ENCODE data around the gene MSN.

MSN gene

DNA sequence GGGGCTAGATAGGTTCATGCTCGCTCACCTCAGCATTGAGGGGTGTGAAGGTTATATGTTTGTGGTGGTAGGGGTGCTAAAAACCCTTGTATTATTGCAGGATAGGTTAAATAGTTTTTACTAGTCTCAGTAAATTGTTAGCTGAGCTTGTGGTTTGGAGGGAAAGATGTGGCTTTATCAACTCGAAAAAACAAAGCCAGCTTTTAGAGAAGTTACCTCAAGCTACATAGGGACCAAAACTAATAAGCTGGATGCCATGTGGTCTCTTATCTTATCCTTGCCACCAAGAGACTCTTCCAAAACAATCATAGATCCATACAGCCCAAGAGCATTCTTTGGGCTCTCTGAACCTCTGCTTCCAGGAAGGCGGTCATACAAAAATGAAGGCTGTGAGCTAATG, 29.2 kb downstream of the MSN start:
- no peaks in the 10 kb centered on the region for H3K9me3 ChIP-seq (ENCODE audit: control insufficient read depth, insufficient read depth, low read length)
- H3K9ac ChIP-seq (ENCODE audit: low read depth, low read length), result no peak overlapping the region
- H3K4me3 ChIP-seq (ENCODE audit: low read depth, low read length), result no peak overlapping the region
- H3K4me1 ChIP-seq (ENCODE audit: control insufficient read depth, insufficient read depth, low read length), result peaks cover 4% of the 10 kb centered on the region
- H3K27me3 ChIP-seq (ENCODE audit: control insufficient read depth, insufficient read depth, low read length), result no peaks in the 10 kb centered on the region
- H3K36me3 ChIP-seq (ENCODE audit: control insufficient read depth, insufficient read depth, low read length), result no peaks in the 10 kb centered on the region

DNA sequence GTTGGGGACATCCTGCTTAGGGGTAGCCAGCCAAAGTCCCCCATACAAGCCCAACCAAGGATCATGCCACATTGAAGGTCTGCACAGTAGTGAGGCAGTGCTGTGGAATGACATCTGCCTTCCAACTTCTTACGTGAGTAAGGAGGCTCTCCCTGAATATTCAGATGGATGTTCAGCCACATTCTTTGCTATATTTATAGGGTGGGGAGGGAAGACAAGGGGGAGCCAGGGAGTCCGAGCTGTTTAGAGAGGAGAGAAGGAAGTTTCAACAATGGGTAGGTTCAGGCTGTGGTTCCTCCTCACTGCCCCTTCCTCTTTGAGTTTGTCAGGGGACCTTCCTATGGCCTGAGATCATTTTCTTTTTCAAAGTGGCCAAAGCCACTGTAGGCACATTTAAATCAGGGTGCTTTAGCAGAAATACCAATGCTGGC, 29.8 kb downstream of the MSN start:
- H3K4me3 ChIP-seq (ENCODE audit: low read depth, low read length), result no peak overlapping the region
- H3K27me3 ChIP-seq (ENCODE audit: control insufficient read depth, insufficient read depth, low read length), result no peaks in the 10 kb centered on the region
- no peaks in the 10 kb centered on the region for H3K9me3 ChIP-seq (ENCODE audit: control insufficient read depth, insufficient read depth, low read length)
- H3K36me3 ChIP-seq (ENCODE audit: control insufficient read depth, insufficient read depth, low read length), result no peaks in the 10 kb centered on the region
- H3K4me1 ChIP-seq (ENCODE audit: control insufficient read depth, insufficient read depth, low read length), result peaks cover 4% of the 10 kb centered on the region
- H3K9ac ChIP-seq (ENCODE audit: low read depth, low read length), result no peak overlapping the region

DNA sequence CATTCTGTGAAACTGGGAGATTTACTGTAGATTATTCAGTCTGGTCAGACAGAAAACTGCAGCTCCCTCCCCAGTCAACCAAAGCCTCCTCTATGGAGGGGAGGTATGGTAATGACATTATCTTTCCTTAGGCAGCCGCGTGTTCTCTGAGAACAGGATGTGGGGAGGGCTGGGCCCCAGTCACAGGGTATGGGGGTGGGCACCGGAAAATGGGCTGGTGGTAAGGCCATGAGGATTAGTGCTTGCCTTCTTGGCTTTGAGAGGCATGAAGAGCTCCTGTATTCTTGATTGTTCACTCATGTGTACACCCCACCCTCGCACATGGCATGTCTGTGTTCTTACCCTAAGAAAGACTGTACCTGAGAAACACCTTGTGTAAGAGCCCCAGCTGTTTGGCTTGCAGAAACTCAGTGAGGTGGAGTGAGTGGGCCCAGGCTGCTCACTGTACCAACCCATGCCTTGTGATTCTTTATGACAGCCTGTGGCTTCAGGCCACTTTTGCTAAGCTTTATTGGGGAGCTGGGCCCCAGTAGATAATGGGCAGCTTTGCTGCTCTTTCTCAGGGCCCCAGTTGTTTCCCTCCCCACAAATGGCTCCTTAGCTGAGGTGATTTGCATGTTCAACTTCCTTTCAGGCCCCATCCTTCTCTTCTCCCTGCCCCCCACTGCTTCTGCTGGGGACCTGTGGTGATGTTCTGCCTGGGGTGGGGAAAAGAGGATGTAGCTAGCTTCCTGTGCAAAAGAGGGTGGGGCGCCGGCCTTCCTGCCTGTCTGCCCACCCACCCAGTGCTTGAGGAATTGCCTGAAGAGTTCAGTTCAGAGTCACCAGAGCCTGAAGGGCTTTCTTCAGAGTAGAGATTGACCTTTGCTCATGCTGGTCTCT, 30.7 kb downstream of the MSN start:
- Histone ChIP-seq H3K4me3 (ENCODE audit: low read depth, low read length) (no peak overlapping the region), H3K27me3 (ENCODE audit: control insufficient read depth, insufficient read depth, low read length) (no peaks in the 10 kb centered on the region), H3K36me3 (ENCODE audit: control insufficient read depth, insufficient read depth, low read length) (no peaks in the 10 kb centered on the region), H3K9ac (ENCODE audit: low read depth, low read length) (no peak overlapping the region), H3K9me3 (ENCODE audit: control insufficient read depth, insufficient read depth, low read length) (no peaks in the 10 kb centered on the region), H3K4me1 (ENCODE audit: control insufficient read depth, insufficient read depth, low read length) (peaks cover 4% of the 10 kb centered on the region)

DNA sequence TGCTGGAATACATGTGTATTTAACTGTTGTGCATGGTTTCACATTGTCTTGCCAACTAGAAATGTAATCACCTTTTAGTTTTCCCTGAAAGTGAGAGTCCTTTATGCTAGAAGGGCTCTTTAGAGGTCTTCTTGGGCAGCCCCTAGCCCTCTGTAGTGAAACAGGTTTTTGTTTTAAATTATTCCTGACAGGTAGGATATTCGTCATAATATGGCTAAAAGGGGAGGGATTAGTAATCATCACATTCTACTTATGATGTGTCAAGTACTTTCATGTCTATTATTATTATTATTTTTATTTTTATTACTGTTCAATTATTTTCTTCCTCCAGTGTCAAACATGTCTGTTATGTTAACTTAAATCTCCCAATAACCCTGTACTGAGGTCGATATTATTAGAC, 35.5 kb downstream of the MSN start:
- Histone ChIP-seq H3K4me1 (ENCODE audit: control insufficient read depth, insufficient read depth, low read length) (peaks cover 9% of the 10 kb centered on the region), H3K9ac (ENCODE audit: low read depth, low read length) (no peak overlapping the region), H3K27me3 (ENCODE audit: control insufficient read depth, insufficient read depth, low read length) (no peaks in the 10 kb centered on the region), H3K36me3 (ENCODE audit: control insufficient read depth, insufficient read depth, low read length) (no peaks in the 10 kb centered on the region), H3K9me3 (ENCODE audit: control insufficient read depth, insufficient read depth, low read length) (peaks cover 4% of the 10 kb centered on the region), H3K4me3 (ENCODE audit: low read depth, low read length) (no peak overlapping the region)

DNA sequence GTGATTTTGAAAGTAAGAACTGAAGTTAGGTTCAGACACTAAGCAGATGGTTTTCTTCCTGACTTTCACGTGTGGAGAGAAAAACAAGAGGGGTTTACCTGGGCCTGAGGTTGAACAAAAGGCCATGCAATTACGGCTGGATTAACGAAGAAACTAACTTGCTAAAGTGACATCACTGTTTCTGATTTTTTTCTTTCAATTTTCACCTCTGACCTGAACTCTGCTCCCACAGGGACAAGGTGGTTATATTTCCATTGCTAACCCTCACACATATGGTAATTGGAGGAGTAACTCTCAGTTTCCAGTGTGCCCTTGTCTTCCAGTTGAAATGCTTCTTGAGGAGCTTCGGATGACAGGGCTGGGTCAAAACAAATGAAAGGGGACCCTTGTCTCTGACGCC, 38.0 kb downstream of the MSN start:
- Histone ChIP-seq H3K9me3 (ENCODE audit: control insufficient read depth, insufficient read depth, low read length) (peaks cover 4% of the 10 kb centered on the region), H3K27me3 (ENCODE audit: control insufficient read depth, insufficient read depth, low read length) (no peaks in the 10 kb centered on the region), H3K4me3 (ENCODE audit: low read depth, low read length) (no peak overlapping the region), H3K9ac (ENCODE audit: low read depth, low read length) (no peak overlapping the region), H3K4me1 (ENCODE audit: control insufficient read depth, insufficient read depth, low read length) (peaks cover 5% of the 10 kb centered on the region), H3K36me3 (ENCODE audit: control insufficient read depth, insufficient read depth, low read length) (no peaks in the 10 kb centered on the region)

DNA sequence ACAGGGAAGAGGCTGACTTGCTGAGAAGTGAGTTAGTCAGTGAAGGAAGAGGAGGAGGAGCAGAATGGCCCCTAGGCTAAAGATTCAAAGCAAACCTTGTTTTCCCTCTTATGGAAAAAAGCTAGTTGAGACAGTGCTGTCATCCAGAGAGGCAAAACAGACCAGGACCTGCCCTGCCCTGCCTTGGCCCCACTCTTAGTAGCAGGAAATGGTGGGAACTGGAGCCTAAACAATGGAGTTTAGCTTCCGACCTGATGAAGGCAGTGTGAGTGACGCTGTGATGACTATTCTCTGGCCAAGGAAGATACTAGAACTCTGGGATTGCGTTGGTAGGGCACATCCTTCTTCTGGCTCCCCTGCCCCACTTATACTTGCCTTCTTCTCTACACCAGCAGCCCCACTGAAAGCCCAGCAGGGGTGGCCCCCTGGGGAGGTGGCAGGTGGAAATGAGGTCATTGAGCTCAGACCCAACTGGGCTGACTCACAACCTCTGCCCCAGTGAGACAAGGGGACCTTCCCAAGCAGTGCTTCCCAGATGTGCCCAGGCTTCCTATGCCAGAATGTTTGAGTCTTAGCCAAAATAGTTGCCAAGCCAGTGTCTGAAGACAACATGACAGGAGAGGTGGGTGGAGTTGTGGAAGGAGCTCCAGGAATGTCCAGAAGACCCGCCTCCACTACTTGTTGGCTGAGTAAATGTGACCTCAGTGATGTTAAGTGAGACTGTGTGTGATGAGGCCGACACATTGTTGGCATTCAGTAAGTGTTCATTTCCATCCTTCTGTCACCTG, 38.8 kb downstream of the MSN start:
- Histone ChIP-seq H3K4me1 (ENCODE audit: control insufficient read depth, insufficient read depth, low read length) (peaks cover 5% of the 10 kb centered on the region), H3K36me3 (ENCODE audit: control insufficient read depth, insufficient read depth, low read length) (no peaks in the 10 kb centered on the region), H3K4me3 (ENCODE audit: low read depth, low read length) (no peak overlapping the region), H3K27me3 (ENCODE audit: control insufficient read depth, insufficient read depth, low read length) (no peaks in the 10 kb centered on the region), H3K9ac (ENCODE audit: low read depth, low read length) (no peak overlapping the region), H3K9me3 (ENCODE audit: control insufficient read depth, insufficient read depth, low read length) (peaks cover 4% of the 10 kb centered on the region)

DNA sequence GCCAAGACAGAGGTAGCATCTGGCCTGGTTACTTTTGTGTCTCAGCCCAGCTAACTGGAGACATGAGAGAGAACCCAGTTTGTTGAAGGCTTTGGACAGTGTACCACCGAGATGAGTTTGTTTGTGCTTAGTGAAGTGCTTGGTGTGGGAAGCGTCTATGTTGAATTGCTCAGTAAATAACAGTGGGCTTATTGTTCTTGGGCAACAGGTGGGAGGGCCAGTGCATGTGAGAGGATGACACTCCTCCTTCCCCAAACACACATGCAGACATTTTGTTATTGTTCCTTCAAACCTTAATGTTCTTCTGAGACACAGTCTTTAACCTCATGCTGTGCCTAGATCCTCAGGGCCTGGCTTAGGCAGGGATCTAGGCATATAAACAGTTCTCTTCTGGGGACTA, 39.7 kb downstream of the MSN start:
- Histone ChIP-seq H3K9me3 (ENCODE audit: control insufficient read depth, insufficient read depth, low read length) (peaks cover 4% of the 10 kb centered on the region), H3K9ac (ENCODE audit: low read depth, low read length) (no peak overlapping the region), H3K36me3 (ENCODE audit: control insufficient read depth, insufficient read depth, low read length) (no peaks in the 10 kb centered on the region), H3K4me3 (ENCODE audit: low read depth, low read length) (no peak overlapping the region), H3K27me3 (ENCODE audit: control insufficient read depth, insufficient read depth, low read length) (no peaks in the 10 kb centered on the region), H3K4me1 (ENCODE audit: control insufficient read depth, insufficient read depth, low read length) (peaks cover 5% of the 10 kb centered on the region)

DNA sequence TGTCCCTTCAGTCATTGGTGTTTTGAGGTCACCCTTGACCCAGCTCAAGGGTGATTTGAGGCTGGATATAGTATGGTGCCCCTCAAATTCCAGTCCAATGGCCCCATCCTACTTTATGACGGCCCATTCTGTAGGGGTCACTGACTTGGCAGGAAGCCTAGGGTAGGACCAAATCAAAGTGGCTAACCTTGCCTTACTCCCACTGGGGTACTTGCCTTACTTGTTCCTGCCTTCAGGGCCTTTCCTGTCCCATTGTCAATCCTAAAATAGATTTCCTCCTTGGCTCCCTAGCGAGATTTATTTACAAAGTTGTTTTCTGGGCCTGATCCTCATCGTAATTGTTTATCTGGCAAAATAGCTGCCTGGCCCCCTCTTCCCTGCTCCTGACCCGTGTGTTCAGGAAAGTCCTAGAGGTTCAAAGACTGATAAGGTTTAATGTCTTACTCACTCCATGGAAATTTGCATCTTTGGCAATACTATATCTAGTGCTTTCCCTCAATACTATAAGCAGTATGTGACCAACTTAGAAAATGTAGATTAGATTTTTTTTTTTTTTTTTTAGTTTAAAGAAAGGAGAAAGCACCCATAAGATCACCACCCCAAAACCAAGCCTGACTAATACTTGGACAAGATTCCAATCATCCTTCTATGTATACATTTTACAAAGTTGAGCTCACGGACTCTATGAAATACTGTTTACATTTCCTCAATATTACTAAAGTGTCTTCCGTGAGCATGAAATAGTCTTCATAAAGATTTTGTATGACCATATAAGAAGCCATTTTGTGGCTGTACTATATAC, 44.8 kb downstream of the MSN start:
- no peak overlapping the region for H3K4me3 ChIP-seq (ENCODE audit: low read depth, low read length)
- H3K36me3 ChIP-seq (ENCODE audit: control insufficient read depth, insufficient read depth, low read length), result no peaks in the 10 kb centered on the region
- H3K4me1 ChIP-seq (ENCODE audit: control insufficient read depth, insufficient read depth, low read length), result no peaks in the 10 kb centered on the region
- H3K27me3 ChIP-seq (ENCODE audit: control insufficient read depth, insufficient read depth, low read length), result no peaks in the 10 kb centered on the region
- no peaks in the 10 kb centered on the region for H3K9me3 ChIP-seq (ENCODE audit: control insufficient read depth, insufficient read depth, low read length)
- H3K9ac ChIP-seq (ENCODE audit: low read depth, low read length), result no peak overlapping the region

DNA sequence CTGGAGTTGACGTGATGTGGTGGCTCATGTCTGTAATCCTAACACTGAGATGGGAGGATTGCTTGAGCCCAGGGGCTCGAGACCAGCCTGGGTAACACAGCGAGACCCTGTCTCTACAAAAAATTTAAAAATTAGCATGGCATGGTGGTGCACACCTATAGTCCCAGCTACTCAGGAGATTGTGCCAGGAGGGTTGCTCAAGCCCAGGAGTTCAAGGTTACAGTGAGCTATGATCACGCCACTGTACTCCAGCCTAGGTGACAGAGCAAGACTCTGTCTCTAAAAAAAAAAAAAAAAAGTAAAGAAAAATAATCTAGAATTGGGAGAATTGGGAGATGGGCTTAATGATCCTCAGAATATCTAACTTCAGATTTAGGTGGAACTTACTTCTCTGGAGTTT, 51.1 kb downstream of the MSN start:
- Histone ChIP-seq H3K4me3 (ENCODE audit: low read depth, low read length) (no peak overlapping the region), H3K9me3 (ENCODE audit: control insufficient read depth, insufficient read depth, low read length) (no peaks in the 10 kb centered on the region), H3K27me3 (ENCODE audit: control insufficient read depth, insufficient read depth, low read length) (no peaks in the 10 kb centered on the region), H3K4me1 (ENCODE audit: control insufficient read depth, insufficient read depth, low read length) (no peaks in the 10 kb centered on the region), H3K36me3 (ENCODE audit: control insufficient read depth, insufficient read depth, low read length) (no peaks in the 10 kb centered on the region), H3K9ac (ENCODE audit: low read depth, low read length) (no peak overlapping the region)

DNA sequence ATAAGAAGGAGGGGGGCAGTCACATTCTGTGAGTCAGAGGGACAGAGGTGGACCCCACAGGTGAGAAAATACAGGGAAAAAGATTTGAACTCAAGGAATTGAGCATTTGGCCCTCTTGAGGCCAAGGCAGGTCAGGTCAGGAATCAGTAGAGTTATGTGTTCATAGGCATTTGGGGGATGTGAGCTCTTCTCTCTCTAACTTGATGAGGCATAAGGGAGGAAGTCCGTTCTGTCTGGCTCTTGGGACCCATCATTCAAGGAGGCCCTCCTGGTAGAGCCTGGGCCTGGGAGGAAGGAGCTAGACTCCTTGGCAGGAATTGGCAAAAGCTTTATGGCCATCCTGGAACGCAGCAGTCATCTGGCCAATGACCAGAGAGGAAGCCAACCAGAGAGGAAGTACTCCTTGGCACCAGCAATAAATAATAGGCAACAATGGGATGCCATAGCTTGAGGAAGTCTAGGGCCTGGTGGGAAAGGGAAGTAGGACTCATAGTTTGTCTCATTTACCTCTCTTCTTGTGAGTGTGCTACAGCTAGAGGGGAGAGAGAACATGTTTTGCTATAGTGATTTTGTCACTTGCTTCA, 53.0 kb downstream of the MSN start:
- no peaks in the 10 kb centered on the region for H3K36me3 ChIP-seq (ENCODE audit: control insufficient read depth, insufficient read depth, low read length)
- no peak overlapping the region for H3K9ac ChIP-seq (ENCODE audit: low read depth, low read length)
- H3K9me3 ChIP-seq (ENCODE audit: control insufficient read depth, insufficient read depth, low read length), result no peaks in the 10 kb centered on the region
- H3K4me1 ChIP-seq (ENCODE audit: control insufficient read depth, insufficient read depth, low read length), result no peaks in the 10 kb centered on the region
- H3K4me3 ChIP-seq (ENCODE audit: low read depth, low read length), result no peak overlapping the region
- H3K27me3 ChIP-seq (ENCODE audit: control insufficient read depth, insufficient read depth, low read length), result no peaks in the 10 kb centered on the region

DNA sequence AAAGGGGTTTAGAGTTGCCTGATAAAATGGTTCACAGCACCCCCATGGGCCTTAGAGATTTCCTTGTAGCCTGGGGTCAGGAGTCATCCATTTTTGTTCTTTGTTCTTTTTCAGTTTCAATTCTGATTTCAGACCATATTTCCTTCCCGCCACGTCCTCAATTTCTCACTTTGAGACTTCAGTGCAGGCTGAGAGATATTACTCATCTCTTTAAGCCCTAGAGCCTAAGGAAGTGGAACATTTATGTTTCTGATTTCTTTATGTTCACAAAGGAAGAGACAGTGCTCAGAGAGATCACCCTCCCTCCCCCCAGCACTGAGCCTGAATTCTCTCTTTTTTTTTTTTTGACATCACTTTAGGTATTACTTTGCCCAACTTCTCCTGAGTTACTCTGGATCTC, 56.3 kb downstream of the MSN start:
- no peak overlapping the region for H3K4me3 ChIP-seq (ENCODE audit: low read depth, low read length)
- peaks cover 2% of the 10 kb centered on the region for H3K36me3 ChIP-seq (ENCODE audit: control insufficient read depth, insufficient read depth, low read length)
- no peaks in the 10 kb centered on the region for H3K27me3 ChIP-seq (ENCODE audit: control insufficient read depth, insufficient read depth, low read length)
- no peak overlapping the region for H3K9ac ChIP-seq (ENCODE audit: low read depth, low read length)
- no peaks in the 10 kb centered on the region for H3K9me3 ChIP-seq (ENCODE audit: control insufficient read depth, insufficient read depth, low read length)
- no peaks in the 10 kb centered on the region for H3K4me1 ChIP-seq (ENCODE audit: control insufficient read depth, insufficient read depth, low read length)
